MM.1S (cell line): ENCODE measurements around the gene ZNF609.

ENCODE experiments used
- DNase-seq: peaks from one replicate; pipeline ENCODE4 v3.0.0-alpha.2; 2015
- H2AFZ ChIP-seq: fragments of 300-600 bp; sonication (generic); 2 replicates; pipeline ENCODE4 v1.6.0; 2016; ENCODE audit warnings: antibody characterized with exemption, low read length
- H3F3A ChIP-seq: fragments of 300-600 bp; sonication (generic); 2 replicates; pipeline ENCODE4 v1.6.1; 2016; ENCODE audit warnings: mild to moderate bottlenecking, antibody characterized with exemption, low read length, moderate library complexity, mixed read lengths; ENCODE audit not compliant: insufficient read depth
- H3K27ac ChIP-seq: fragments of 300-600 bp; sonication (generic); 2 replicates; pipeline ENCODE4 v1.5.1; 2016; ENCODE audit warnings: mild to moderate bottlenecking, low read length
- H3K27me3 ChIP-seq: fragments of 300-600 bp; sonication (generic); replicated peaks from 2 replicates; pipeline ENCODE4 v1.6.0; 2016; ENCODE audit warnings: low read length; ENCODE audit not compliant: insufficient read depth
- H3K36me3 ChIP-seq: fragments of 300-600 bp; sonication (generic); replicated peaks from 2 replicates; pipeline ENCODE4 v1.6.1; 2016; ENCODE audit warnings: mild to moderate bottlenecking, low read length, mixed read lengths; ENCODE audit not compliant: insufficient read depth
- H3K4me1 ChIP-seq: fragments of 300-600 bp; sonication (generic); 2 replicates; pipeline ENCODE4 v1.6.1; 2016; ENCODE audit warnings: low read length, mixed read lengths
- H3K4me2 ChIP-seq: fragments of 300-600 bp; sonication (generic); 2 replicates; pipeline ENCODE4 v1.6.0; 2016; ENCODE audit warnings: low read depth, low read length
- H3K4me3 ChIP-seq: fragments of 300-600 bp; sonication (generic); 2 replicates; pipeline ENCODE4 v1.5.1; 2016; ENCODE audit warnings: low read length, mixed read lengths
- H3K79me2 ChIP-seq: fragments of 300-600 bp; sonication (generic); 2 replicates; pipeline ENCODE4 v1.6.1; 2016; ENCODE audit warnings: mixed run types, low read length, mixed read lengths
- H3K9ac ChIP-seq: fragments of 300-600 bp; sonication (generic); 2 replicates; pipeline ENCODE4 v1.6.1; 2016; ENCODE audit warnings: low read length, mixed read lengths
- H3K9me2 ChIP-seq: fragments of 300-600 bp; sonication (generic); replicated peaks from 2 replicates; pipeline ENCODE4 v1.6.1; 2016; ENCODE audit warnings: mild to moderate bottlenecking, low read length, mixed read lengths; ENCODE audit not compliant: insufficient read depth
- H3K9me3 ChIP-seq: fragments of 300-600 bp; sonication (generic); replicated peaks from 2 replicates; pipeline ENCODE4 v1.6.1; 2016; ENCODE audit warnings: mild to moderate bottlenecking, low read length, mixed read lengths; ENCODE audit not compliant: insufficient read depth
- H4K20me1 ChIP-seq: fragments of 300-600 bp; sonication (generic); 2 replicates; pipeline ENCODE4 v1.6.1; 2016; ENCODE audit warnings: mild to moderate bottlenecking, low read length, moderate library complexity, mixed read lengths; ENCODE audit not compliant: insufficient read depth
- CTCF ChIP-seq: fragments of 300-600 bp; sonication (generic); IDR thresholded peaks from 2 replicates; pipeline ENCODE4 v1.5.1; 2016; ENCODE audit warnings: antibody characterized with exemption, low read length, mixed read lengths
- EZH2 ChIP-seq: fragments of 300-600 bp; sonication (generic); optimal IDR thresholded peaks from 2 replicates; pipeline ENCODE3; 2017; ENCODE audit warnings: low read depth, mild to moderate bottlenecking, antibody characterized with exemption, low read length, mixed read lengths
- EZH2phosphoT487 ChIP-seq: fragments of 300-600 bp; sonication (generic); IDR thresholded peaks from 2 replicates; pipeline ENCODE4 v1.6.1; 2018; ENCODE audit warnings: antibody characterized with exemption, low read length

The ZNF609 gene

GRCh38 chr15:64423970-64424369 lies 36.4 kb upstream of the ZNF609 start:
- no peak overlapping the region for H3K9ac ChIP-seq
- no peaks in the 10 kb centered on the region for H3K9me3 ChIP-seq
- DNase-seq = no peak
- no peaks in the 10 kb centered on the region for H3K9me2 ChIP-seq
- H4K20me1 ChIP-seq = no peaks in the 10 kb centered on the region
- no peaks in the 10 kb centered on the region for H3K36me3 ChIP-seq
- H3K79me2 ChIP-seq = no peaks in the 10 kb centered on the region
- H3K27ac ChIP-seq = no peak overlapping the region
- no peak for TF ChIP-seq EZH2
- TF ChIP-seq CTCF = no peak
- TF ChIP-seq EZH2phosphoT487 = no peak
- H3K4me3 ChIP-seq = no peak overlapping the region
- H3K4me2 ChIP-seq = no peak overlapping the region
- no peaks in the 10 kb centered on the region for H3F3A ChIP-seq
- no peak overlapping the region for H2AFZ ChIP-seq
- H3K4me1 ChIP-seq = no peaks in the 10 kb centered on the region
- H3K27me3 ChIP-seq = no peaks in the 10 kb centered on the region

DNA sequence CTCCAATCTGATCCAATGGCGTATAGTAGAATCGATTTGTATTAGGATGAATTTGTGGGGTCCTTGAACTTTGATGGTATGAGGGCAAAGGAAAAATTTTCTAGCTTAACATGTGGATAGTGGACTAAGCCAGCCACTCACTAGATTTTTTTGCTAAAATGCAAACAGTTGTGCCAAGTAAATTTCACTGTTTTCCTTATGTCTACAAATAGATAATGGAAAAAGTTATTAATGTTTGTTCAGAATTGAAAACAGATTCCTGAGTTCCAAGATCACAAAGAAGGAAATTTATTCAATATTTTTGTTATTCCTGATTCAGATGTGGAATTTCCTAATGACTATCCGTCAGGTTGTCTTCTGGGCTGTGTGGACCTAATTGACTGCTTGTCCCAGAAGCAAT lies 35.2 kb upstream of the ZNF609 start:
- no peaks in the 10 kb centered on the region for H3K36me3 ChIP-seq
- H4K20me1 ChIP-seq = no peaks in the 10 kb centered on the region
- no peak for DNase-seq
- H3K4me3 ChIP-seq = no peak overlapping the region
- H3K4me1 ChIP-seq = no peaks in the 10 kb centered on the region
- no peak for TF ChIP-seq EZH2phosphoT487
- no peak for TF ChIP-seq CTCF
- no peak for TF ChIP-seq EZH2
- H2AFZ ChIP-seq = no peak overlapping the region
- H3K4me2 ChIP-seq = no peak overlapping the region
- no peak overlapping the region for H3K27ac ChIP-seq
- H3F3A ChIP-seq = no peaks in the 10 kb centered on the region
- no peaks in the 10 kb centered on the region for H3K27me3 ChIP-seq
- H3K9me2 ChIP-seq = no peaks in the 10 kb centered on the region
- no peaks in the 10 kb centered on the region for H3K9me3 ChIP-seq
- no peaks in the 10 kb centered on the region for H3K79me2 ChIP-seq
- no peak overlapping the region for H3K9ac ChIP-seq

GRCh38 chr15:64426845-64427465 lies 33.4 kb upstream of the ZNF609 start:
- H3K27me3 ChIP-seq = no peaks in the 10 kb centered on the region
- no peaks in the 10 kb centered on the region for H3K4me1 ChIP-seq
- no peaks in the 10 kb centered on the region for H3F3A ChIP-seq
- DNase-seq = peak; percentile 26
- H3K27ac ChIP-seq = no peak overlapping the region
- H3K9me3 ChIP-seq = no peaks in the 10 kb centered on the region
- no peak overlapping the region for H3K4me2 ChIP-seq
- no peak overlapping the region for H2AFZ ChIP-seq
- H3K36me3 ChIP-seq = no peaks in the 10 kb centered on the region
- no peak overlapping the region for H3K9ac ChIP-seq
- no peaks in the 10 kb centered on the region for H4K20me1 ChIP-seq
- no peaks in the 10 kb centered on the region for H3K79me2 ChIP-seq
- no peak for TF ChIP-seq EZH2
- TF ChIP-seq CTCF = no peak
- no peak for TF ChIP-seq EZH2phosphoT487
- H3K4me3 ChIP-seq = no peak overlapping the region
- no peaks in the 10 kb centered on the region for H3K9me2 ChIP-seq
